Stimulated activated CD8-positive, alpha-beta memory T cell treated with anti-CD3 and anti-CD28 coated beads, Interleukin-7, amount 100 ng/mL, for 24 hours (primary cell): ENCODE data around the gene CLDN8.

Experiments used
- DNase-seq: peaks from one replicate; pipeline ENCODE4 v3.0.0-alpha.2; 2020; ENCODE audit warnings: low read depth

Gene CLDN8

GRCh38 chr21:30200000-30200399 is 15.9 kb downstream of the CLDN8 start:
- DNase-seq, result no peak

GRCh38 chr21:30194701-30195299 is 21.1 kb downstream of the CLDN8 start:
- DNase-seq, result no peak

- DNase-seq, result no peak
Observed at GRCh38 chr21:30193201-30193600, 22.7 kb downstream of the CLDN8 start.

DNA sequence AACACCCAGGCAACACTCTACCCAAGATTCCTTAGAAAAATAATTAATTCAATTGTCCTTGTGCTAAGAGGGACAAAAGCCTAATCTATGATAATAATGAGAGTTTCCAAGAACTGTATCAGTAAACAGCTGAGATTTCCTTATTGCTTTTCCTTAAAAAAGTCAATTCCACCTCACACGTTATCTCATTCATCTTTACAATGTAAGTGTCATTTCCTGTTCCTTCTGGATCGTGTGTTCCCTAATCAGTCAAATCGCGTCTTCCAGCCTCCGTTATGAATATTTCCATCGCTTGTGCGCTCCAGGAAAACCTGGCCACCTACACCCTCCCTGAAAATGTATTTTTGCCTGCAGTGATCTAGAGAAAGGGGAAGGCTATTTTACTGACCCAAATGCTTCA is 25.3 kb downstream of the CLDN8 start:
- DNase-seq, result no peak

DNA sequence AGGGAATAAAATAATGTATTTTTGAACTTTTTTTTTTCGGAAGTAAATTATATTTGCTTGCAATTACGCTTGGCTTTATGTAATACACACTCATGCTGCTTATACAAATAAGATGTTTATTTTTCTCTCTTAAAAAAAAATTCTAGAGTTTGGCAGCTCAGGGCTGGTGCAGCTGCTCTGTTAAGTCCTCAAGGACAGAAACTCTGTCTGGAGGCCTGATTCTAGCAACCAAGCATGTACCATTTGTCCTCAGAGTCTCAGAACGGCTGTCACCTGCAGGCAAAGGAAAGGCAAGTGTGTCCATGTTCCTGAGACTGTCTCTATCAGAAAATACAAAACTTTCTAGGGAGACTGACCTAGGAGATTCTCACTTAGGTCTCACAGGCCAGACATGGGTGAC is 26.1 kb downstream of the CLDN8 start:
- DNase-seq, result no peak

DNA sequence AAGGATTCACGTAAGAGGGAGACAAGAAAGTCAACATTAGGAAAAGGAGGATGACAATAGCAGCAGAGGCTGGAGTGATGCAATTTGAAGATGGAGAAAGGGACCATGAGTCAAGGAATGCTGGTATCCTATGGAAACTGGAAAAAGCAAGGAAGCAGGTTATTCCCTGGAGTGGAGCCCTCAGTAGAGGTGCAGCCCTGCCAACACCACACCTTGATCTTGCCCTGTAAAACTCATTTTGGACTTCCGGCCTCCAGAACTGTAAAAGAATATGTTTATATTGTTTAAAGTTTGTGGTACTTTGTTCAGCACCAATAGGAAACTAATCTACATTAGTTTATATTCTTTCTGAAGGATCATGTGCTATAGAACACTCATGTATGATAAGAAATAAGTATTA is 29.7 kb downstream of the CLDN8 start:
- no peak for DNase-seq

GRCh38 chr21:30168086-30168485 is 47.8 kb downstream of the CLDN8 start:
- no peak for DNase-seq

DNA sequence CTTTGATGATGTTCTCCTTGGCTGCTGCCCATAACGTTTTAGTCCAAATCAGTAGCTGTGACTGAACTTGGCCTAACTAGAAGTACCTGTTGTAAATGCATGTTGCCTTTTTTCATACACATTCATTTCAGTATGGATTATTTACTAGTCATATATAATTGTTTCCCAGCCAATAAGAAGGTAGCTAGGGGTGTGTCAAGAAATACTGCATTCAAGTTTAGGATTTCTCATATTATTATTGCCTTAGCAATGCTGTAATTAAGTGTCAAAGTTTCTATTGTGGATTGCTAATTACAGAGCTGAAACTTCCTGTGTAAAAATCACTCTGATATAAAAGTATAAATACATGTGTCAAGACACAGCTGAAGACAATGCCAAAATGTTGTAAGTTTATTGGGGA is 49.2 kb downstream of the CLDN8 start, which contains the start of gene CLDN17:
TSS of gene CLDN17 (minus strand) at position 101 of the 400 bp plus-strand sequence. CDS start 188 bp downstream, outside the sequence.
- DNase-seq, result no peak

DNA sequence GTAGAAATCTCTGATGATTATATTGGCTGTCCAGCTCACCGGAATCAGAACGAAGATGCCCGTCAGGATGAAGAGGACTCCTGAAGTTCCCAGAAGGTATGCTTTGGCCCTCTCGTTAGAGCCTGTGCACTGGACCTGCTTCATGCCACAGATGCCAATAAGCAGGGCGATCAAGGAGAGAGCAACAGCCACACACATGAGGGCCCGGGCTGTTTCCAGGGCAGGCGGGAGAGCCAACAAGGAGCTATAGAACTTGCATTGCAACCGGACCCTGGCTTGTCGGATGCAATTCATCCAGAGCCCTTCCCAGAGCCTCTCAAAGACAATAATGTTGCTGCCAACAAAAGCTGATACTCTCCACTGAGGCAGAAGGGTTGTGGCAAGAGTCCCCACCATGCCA is 49.7 kb downstream of the CLDN8 start:
- DNase-seq, result no peak

DNA sequence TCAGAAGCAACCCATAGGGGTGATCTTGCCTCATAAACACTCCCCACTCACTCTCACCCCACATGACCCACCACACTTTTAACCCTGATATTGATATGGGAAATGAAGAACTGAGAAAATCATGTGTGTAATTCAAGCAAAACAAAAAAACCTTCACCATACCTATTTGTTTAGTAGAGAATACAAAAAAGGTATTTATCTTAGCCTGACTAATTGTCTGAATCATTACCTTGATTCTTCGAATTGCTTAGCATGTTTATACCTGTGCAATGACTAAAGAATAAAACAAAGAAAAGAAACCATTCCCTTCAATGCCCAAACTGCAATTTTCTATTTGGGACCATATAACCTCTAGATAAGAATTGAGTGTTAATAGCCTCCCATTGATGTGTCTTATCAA is 51.1 kb downstream of the CLDN8 start:
- no peak for DNase-seq
